Measurements from ENCODE around the gene WDR70.

DNA sequence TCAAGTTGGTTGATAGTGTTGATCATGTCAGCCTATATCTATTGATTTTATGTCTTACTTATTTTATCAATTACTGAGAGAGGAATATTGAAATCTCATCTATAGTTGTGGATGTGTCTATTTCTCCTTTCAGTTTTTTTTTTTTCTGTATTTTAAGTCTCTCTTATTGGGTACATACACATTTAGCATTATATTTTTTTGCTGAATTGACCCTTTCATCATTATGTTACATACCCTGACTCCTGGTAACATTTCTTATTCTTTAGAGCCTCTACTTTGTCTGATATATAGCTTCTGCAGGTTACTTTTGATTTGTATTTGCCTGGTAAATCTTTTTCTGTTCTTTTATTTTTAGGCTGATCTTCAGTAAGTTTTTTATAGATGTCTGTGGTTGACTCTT, 281.2 kb downstream of the WDR70 start:
- no peak for TF ChIP-seq PPARA (CRISPR knock-in tag; IDR thresholded peaks at IDR 0.05; ENCODE audit: borderline replicate concordance)
- no peak for TF ChIP-seq ZNF565 (CRISPR knock-in tag; conservative IDR thresholded peaks at IDR 0.05; ENCODE audit: low read depth)
- no peak for TF ChIP-seq ARNTL (CRISPR knock-in tag; IDR thresholded peaks at IDR 0.05; ENCODE audit: borderline replicate concordance, low read depth)
- TF ChIP-seq, protein P1, sequence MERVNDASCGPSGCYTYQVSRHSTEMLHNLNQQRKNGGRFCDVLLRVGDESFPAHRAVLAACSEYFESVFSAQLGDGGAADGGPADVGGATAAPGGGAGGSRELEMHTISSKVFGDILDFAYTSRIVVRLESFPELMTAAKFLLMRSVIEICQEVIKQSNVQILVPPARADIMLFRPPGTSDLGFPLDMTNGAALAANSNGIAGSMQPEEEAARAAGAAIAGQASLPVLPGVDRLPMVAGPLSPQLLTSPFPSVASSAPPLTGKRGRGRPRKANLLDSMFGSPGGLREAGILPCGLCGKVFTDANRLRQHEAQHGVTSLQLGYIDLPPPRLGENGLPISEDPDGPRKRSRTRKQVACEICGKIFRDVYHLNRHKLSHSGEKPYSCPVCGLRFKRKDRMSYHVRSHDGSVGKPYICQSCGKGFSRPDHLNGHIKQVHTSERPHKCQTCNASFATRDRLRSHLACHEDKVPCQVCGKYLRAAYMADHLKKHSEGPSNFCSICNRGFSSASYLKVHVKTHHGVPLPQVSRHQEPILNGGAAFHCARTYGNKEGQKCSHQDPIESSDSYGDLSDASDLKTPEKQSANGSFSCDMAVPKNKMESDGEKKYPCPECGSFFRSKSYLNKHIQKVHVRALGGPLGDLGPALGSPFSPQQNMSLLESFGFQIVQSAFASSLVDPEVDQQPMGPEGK (CRISPR knock-in tag; IDR thresholded peaks at IDR 0.05; ENCODE audit: borderline replicate concordance): no peak
- no peak for TF ChIP-seq ZFP30 (CRISPR knock-in tag; IDR thresholded peaks at IDR 0.05)
- no peak for TF ChIP-seq ZNF70 (CRISPR knock-in tag; IDR thresholded peaks at IDR 0.05)
- TF ChIP-seq GLIS3 (CRISPR knock-in tag; IDR thresholded peaks at IDR 0.05): no peak
- TF ChIP-seq, protein P2, sequence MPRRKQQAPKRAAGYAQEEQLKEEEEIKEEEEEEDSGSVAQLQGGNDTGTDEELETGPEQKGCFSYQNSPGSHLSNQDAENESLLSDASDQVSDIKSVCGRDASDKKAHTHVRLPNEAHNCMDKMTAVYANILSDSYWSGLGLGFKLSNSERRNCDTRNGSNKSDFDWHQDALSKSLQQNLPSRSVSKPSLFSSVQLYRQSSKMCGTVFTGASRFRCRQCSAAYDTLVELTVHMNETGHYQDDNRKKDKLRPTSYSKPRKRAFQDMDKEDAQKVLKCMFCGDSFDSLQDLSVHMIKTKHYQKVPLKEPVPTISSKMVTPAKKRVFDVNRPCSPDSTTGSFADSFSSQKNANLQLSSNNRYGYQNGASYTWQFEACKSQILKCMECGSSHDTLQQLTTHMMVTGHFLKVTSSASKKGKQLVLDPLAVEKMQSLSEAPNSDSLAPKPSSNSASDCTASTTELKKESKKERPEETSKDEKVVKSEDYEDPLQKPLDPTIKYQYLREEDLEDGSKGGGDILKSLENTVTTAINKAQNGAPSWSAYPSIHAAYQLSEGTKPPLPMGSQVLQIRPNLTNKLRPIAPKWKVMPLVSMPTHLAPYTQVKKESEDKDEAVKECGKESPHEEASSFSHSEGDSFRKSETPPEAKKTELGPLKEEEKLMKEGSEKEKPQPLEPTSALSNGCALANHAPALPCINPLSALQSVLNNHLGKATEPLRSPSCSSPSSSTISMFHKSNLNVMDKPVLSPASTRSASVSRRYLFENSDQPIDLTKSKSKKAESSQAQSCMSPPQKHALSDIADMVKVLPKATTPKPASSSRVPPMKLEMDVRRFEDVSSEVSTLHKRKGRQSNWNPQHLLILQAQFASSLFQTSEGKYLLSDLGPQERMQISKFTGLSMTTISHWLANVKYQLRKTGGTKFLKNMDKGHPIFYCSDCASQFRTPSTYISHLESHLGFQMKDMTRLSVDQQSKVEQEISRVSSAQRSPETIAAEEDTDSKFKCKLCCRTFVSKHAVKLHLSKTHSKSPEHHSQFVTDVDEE (CRISPR knock-in tag; IDR thresholded peaks at IDR 0.05): no peak
- TF ChIP-seq ZC3H10 (CRISPR knock-in tag; IDR thresholded peaks at IDR 0.05): no peak
- no peak for TF ChIP-seq TCF4 (CRISPR knock-in tag; IDR thresholded peaks at IDR 0.05; ENCODE audit: borderline replicate concordance)
- no peak for TF ChIP-seq BACH2 (CRISPR knock-in tag; IDR thresholded peaks at IDR 0.05; ENCODE audit: borderline replicate concordance)
- no peak for TF ChIP-seq ZFP3 (CRISPR knock-in tag; IDR thresholded peaks at IDR 0.05)
